CD8-positive, alpha-beta memory T cell (primary cell): ENCODE data around the gene SNX21. TPM values are rescaled to one million over a fixed set of nuclear protein-coding genes. Genes with fewer than 3 reads are reported as not detected.

ENCODE experiments used
- CTCF ChIA-PET: fragments of 350-600 bp; sonication (Branson Sonifier 250); formaldehyde crosslinking; loops from one replicate; lab custom pipeline; 2021; ENCODE audit warnings: antibody characterized with exemption; lab: Charles Lee
- POLR2A ChIA-PET: fragments of 350-600 bp; sonication (Branson Sonifier 250); formaldehyde crosslinking; loops from one replicate; lab custom pipeline; 2021; ENCODE audit warnings: antibody characterized with exemption; lab: Charles Lee
- DNase-seq, 5 donors: peaks; one replicate each; pipeline versions ENCODE4 v3.0.0 to v3.0.0-alpha.2; 2020 to 2022; ENCODE audit warnings: mixed read lengths in 1 of 5
- H3K27ac ChIP-seq: one replicate; pipeline ENCODE4 v1.7.0; 2013; ENCODE audit warnings: low read depth, mild to moderate bottlenecking, low read length, moderate library complexity
- H3K27me3 ChIP-seq: 2 replicates; pipeline ENCODE4 v1.7.0; 2013; ENCODE audit warnings: low read length, mild to moderate bottlenecking; ENCODE audit not compliant: insufficient read depth, poor library complexity, severe bottlenecking
- H3K36me3 ChIP-seq: 2 replicates; pipeline ENCODE4 v1.7.0; 2013; ENCODE audit warnings: mild to moderate bottlenecking, low read length, moderate library complexity; ENCODE audit not compliant: insufficient read depth
- H3K4me1 ChIP-seq: 2 replicates; pipeline ENCODE4 v1.7.0; 2013; ENCODE audit warnings: mild to moderate bottlenecking, low read length, moderate library complexity; ENCODE audit not compliant: insufficient read depth
- H3K4me3 ChIP-seq: 2 replicates; pipeline ENCODE4 v1.7.0; 2013; ENCODE audit warnings: mild to moderate bottlenecking, low read length
- H3K9me3 ChIP-seq: 2 replicates; pipeline ENCODE4 v1.7.0; 2013; ENCODE audit warnings: mild to moderate bottlenecking, low read length
- H3K27ac Mint-ChIP-seq, 8 donors: one replicate each; pipeline ENCODE4 v1.8.0; 2020 to 2021; ENCODE audit warnings: mixed read lengths in 8 of 8, mild to moderate bottlenecking in 6 of 8, inconsistent platforms in 3 of 8, moderate library complexity in 3 of 8
- H3K27me3 Mint-ChIP-seq, 2 donors: one replicate each; pipeline ENCODE4 v1.8.0; 2020 to 2021; ENCODE audit warnings: mixed read lengths in 2 of 2, mild to moderate bottlenecking in 1 of 2, moderate library complexity in 1 of 2
- H3K36me3 Mint-ChIP-seq, 3 donors: one replicate each; pipeline ENCODE4 v1.8.0; 2020 to 2021; ENCODE audit warnings: mixed read lengths in 3 of 3, inconsistent platforms in 1 of 3, mild to moderate bottlenecking in 1 of 3
- H3K4me1 Mint-ChIP-seq, 3 donors: one replicate each; pipeline ENCODE4 v1.8.0; 2020 to 2021; ENCODE audit warnings: mixed read lengths in 3 of 3, inconsistent platforms in 1 of 3, mild to moderate bottlenecking in 1 of 3
- H3K4me3 Mint-ChIP-seq, 7 donors: one replicate each; pipeline ENCODE4 v1.8.0; 2020 to 2021; ENCODE audit warnings: mixed read lengths in 7 of 7, mild to moderate bottlenecking in 6 of 7, moderate library complexity in 4 of 7, inconsistent platforms in 2 of 7
- H3K9me3 Mint-ChIP-seq, 5 donors: one replicate each; pipeline ENCODE4 v1.8.0; 2020 to 2022; ENCODE audit warnings: mixed read lengths in 5 of 5, mild to moderate bottlenecking in 3 of 5, moderate library complexity in 2 of 5, inconsistent platforms in 1 of 5
- polyA plus RNA-seq: library from polyadenylated mRNA; unstranded; fragments of 300-500 nt; fragmentation: Illumina TruSeq; gene quantifications from one replicate; pipeline ENCODE4 v1.2.3, GENCODE V29; 2021
- total RNA-seq, 2 experiments: library from RNA; stranded (reverse); gene quantifications; one replicate each; pipeline ENCODE4 v1.2.3, GENCODE V29; 2021

Gene SNX21
- total and polyA plus RNA-seq, 3 experiments from 2014 or later: 1.2 to 3.4 (median 1.3) TPM

GRCh38 chr20:45888681-45889080 lies 55.1 kb downstream of the SNX21 start:
- H3K36me3 ChIP-seq: peaks cover 4% of the 10 kb centered on the region
- H3K9me3 Mint-ChIP-seq: no peaks in the 10 kb centered on the region

DNA sequence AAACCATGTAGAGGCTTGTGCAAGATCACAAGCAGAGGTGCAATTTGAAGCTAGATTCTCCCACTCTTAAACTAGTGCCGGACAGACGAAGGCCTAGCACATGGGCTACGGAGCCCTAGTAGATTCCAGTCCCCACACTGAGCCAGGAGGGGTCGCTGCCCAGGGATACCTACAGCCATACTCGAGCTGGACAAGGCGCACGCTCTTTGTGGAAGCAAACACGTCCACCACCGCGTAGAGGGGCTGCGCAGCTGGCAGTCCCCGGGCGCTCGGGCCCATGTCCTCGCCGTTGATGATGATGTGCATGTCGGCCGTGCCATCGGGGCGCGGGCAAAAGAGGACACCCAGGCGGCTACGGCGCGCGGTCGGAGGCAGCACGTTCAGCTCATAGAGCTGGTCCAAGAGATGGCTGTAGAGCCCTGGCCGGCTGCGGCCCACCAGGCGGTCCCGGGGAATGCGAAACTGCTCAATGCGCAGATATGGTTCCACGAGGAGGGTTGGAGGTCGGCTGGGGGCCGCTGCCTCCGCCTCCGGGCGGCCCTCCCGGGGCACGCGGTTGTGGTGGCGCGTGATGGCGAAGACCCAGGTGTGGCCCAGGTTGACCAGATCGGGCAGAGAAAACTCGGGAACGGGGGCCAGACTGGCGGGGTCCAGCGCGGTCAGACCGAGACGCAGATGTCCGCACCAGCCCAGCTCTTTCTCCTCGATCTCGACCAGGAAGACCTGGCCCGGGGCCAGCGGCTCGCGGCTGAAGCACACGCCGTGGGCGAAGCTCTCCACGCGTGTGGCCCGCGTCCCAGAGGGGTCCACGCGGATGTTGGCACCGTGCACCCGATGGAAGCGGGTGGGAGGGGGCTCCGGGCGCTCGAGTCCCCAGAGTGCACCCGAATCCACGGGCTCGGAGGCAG lies 56.7 kb downstream of the SNX21 start:
- H3K9me3 Mint-ChIP-seq: no peaks in the 10 kb centered on the region
- peaks cover 0 to 27% (median 4%) of the 10 kb centered on the region in 3 donors for H3K36me3 Mint-ChIP-seq
- Histone ChIP-seq H3K4me3 (peak overlapping the region; percentile 85), H3K27ac (peak overlapping the region; percentile 53), H3K9me3 (no peaks in the 10 kb centered on the region), H3K27me3 (no peaks in the 10 kb centered on the region), H3K36me3 (no peaks in the 10 kb centered on the region), H3K4me1 (peaks cover 23% of the 10 kb centered on the region)
- no peaks in the 10 kb centered on the region for H3K27me3 Mint-ChIP-seq
- H3K4me1 Mint-ChIP-seq: peaks cover 29 to 48% (median 41%) of the 10 kb centered on the region in 3 donors
- POLR2A ChIA-PET: interaction anchor here (0.6 to 2.2 kb wide), 9 partner anchors 9 to 83 kb away, joined by 3 to 22 read pairs (median 3); partner anchors contain the start of genes PCIF1 and ZSWIM1
- peak overlapping the region; percentile 87 to 95 (median 92) for H3K4me3 Mint-ChIP-seq
- CTCF ChIA-PET: interaction anchor here (0.8 to 7.1 kb wide), 13 partner anchors 9 to 91 kb away, joined by 3 to 39 read pairs (median 4); partner anchors contain the start of genes PCIF1 and ZSWIM1
- peak overlapping the region; percentile 63 to 97 (median 83) for H3K27ac Mint-ChIP-seq
- DNase-seq: peak in 4 of 5 donors; percentile 19 to 59 (median 36)

More at GRCh38 chr20:45888681-45889080, 55.1 kb downstream of the SNX21 start:
- Histone ChIP-seq H3K4me1 (peaks cover 29% of the 10 kb centered on the region), H3K9me3 (no peaks in the 10 kb centered on the region), H3K4me3 (no peak overlapping the region), H3K27ac (no peak overlapping the region), H3K27me3 (no peaks in the 10 kb centered on the region)
- ChIA-PET POLR2A (no interaction called here), CTCF (interaction anchor here (2.6 to 7.1 kb wide), 2 partner anchors 46 to 82 kb away, joined by 12 to 39 read pairs; partner anchors contain the start of gene PCIF1)
- peaks cover 31 to 51% (median 47%) of the 10 kb centered on the region in 3 donors for H3K4me1 Mint-ChIP-seq
- peaks cover 0 to 25% (median 2%) of the 10 kb centered on the region in 3 donors for H3K36me3 Mint-ChIP-seq
- peak overlapping the region in 3 of 7 donors; percentile 44 to 84 (median 48) for H3K4me3 Mint-ChIP-seq
- H3K27ac Mint-ChIP-seq: peak overlapping the region in 3 of 8 donors; percentile 45 to 83 (median 70)
- no peak for DNase-seq
- H3K27me3 Mint-ChIP-seq: no peaks in the 10 kb centered on the region

DNA sequence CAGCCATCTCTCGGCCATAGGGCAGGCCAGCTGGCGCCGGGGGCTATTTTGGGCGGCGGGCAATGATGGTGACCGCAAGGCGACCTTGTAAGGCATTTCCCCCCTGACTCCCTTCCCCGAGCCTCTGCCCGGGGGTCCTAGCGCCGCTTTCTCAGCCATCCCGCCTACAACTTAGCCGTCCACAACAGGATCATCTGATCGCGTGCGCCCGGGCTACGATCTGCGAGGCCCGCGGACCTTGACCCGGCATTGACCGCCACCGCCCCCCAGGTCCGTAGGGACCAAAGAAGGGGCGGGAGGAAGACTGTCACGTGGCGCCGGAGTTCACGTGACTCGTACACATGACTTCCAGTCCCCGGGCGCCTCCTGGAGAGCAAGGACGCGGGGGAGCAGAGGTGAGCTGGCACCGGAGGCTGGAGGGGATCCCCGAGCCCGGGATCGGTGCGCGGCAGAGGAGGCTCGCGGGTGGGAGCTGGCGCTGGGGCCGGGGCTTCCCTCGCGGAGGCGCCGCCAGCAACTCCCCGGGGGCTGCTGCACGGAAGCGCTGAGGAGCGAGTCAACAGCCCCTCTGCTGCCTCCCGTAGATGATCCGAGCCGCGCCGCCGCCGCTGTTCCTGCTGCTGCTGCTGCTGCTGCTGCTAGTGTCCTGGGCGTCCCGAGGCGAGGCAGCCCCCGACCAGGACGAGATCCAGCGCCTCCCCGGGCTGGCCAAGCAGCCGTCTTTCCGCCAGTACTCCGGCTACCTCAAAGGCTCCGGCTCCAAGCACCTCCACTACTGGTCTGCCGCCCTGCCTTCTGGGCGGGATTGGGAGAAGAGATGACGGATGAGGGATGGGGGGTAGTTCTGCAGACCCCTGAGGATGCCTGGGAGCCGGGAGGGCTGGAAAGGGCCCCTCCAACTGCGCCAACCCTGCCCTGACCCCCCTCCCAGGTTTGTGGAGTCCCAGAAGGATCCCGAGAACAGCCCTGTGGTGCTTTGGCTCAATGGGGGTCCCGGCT lies 57.7 kb downstream of the SNX21 start, which contains the start of the genes CTSA and NEURL2:
Gene CTSA, plus strand, starts transcription at position 351 of the 999 bp plus-strand sequence. Its CDS starts 234 bp downstream, at position 585.
Gene NEURL2, minus strand, starts transcription at position 224 of the 999 bp plus-strand sequence. Its CDS starts 217 bp downstream, at position 7.
- Histone ChIP-seq H3K27me3 (no peaks in the 10 kb centered on the region), H3K9me3 (no peaks in the 10 kb centered on the region), H3K4me1 (peaks cover 23% of the 10 kb centered on the region), H3K27ac (peak within 1 kb of the TSS; percentile 53), H3K36me3 (no peaks in the 10 kb centered on the region), H3K4me3 (peak within 1 kb of the TSS; percentile 85)
- ChIA-PET POLR2A (interaction anchor here (1.0 to 2.6 kb wide), 7 partner anchors 10 to 80 kb away, joined by 3 to 28 read pairs (median 8); partner anchors contain the start of genes PCIF1, ZNF335 and ZSWIM1), CTCF (interaction anchor here (0.7 to 7.1 kb wide), 12 partner anchors 10 to 92 kb away, joined by 3 to 39 read pairs (median 4); partner anchors contain the start of genes PCIF1 and ZSWIM1)
- Mint-ChIP-seq H3K9me3 (no peaks in the 10 kb centered on the region), H3K4me3 (peak within 1 kb of the TSS; percentile 87 to 95 (median 92)), H3K27ac (peak within 1 kb of the TSS; percentile 83 to 97 (median 91)), H3K4me1 (peaks cover 29 to 47% (median 39%) of the 10 kb centered on the region in 3 donors), H3K27me3 (no peaks in the 10 kb centered on the region), H3K36me3 (peaks cover 0 to 31% (median 4%) of the 10 kb centered on the region in 3 donors)
- DNase-seq: peak; percentile 77 to 90 (median 81)

GRCh38 chr20:45892049-45892825 lies 58.6 kb downstream of the SNX21 start:
- CTCF ChIA-PET: interaction anchor here (0.8 to 7.1 kb wide), 6 partner anchors 20 to 93 kb away, joined by 3 to 39 read pairs (median 4); partner anchors contain the start of gene PCIF1
- peak overlapping the region; percentile 78 to 97 (median 87) for H3K27ac Mint-ChIP-seq
- Histone ChIP-seq H3K4me1 (peaks cover 23% of the 10 kb centered on the region), H3K27ac (peak overlapping the region; percentile 53), H3K4me3 (peak overlapping the region; percentile 85), H3K27me3 (no peaks in the 10 kb centered on the region), H3K36me3 (peaks cover 5% of the 10 kb centered on the region), H3K9me3 (no peaks in the 10 kb centered on the region)
- no peaks in the 10 kb centered on the region for H3K9me3 Mint-ChIP-seq
- no peaks in the 10 kb centered on the region for H3K27me3 Mint-ChIP-seq
- no peak for DNase-seq
- peak overlapping the region; percentile 87 to 95 (median 92) for H3K4me3 Mint-ChIP-seq
- POLR2A ChIA-PET: interaction anchor here (0.5 to 2.6 kb wide), 4 partner anchors 35 to 79 kb away, joined by 3 to 28 read pairs (median 4); partner anchors contain the start of genes ACOT8, PCIF1, ZNF335 and ZSWIM3
- H3K36me3 Mint-ChIP-seq: peaks cover 0 to 38% (median 4%) of the 10 kb centered on the region in 3 donors
- H3K4me1 Mint-ChIP-seq: peaks cover 28 to 47% (median 39%) of the 10 kb centered on the region in 3 donors

Other genes starting within 250 kb of the SNX21 start
- gene WFDC10A, start 204.1 kb upstream of the SNX21 start, total RNA-seq: not detected
- gene WFDC10A, start 204.1 kb upstream of the SNX21 start, polyA plus RNA-seq: not detected
- gene WFDC9, start 202.5 kb upstream of the SNX21 start, total RNA-seq: not detected
- not detected for gene WFDC9, start 202.5 kb upstream of the SNX21 start, polyA plus RNA-seq
- gene WFDC11, start 163.6 kb upstream of the SNX21 start, total RNA-seq: not detected
- not detected for gene WFDC11, start 163.6 kb upstream of the SNX21 start, polyA plus RNA-seq
- gene WFDC13, start 131.8 kb upstream of the SNX21 start, total RNA-seq: not detected
- not detected for gene WFDC13, start 131.8 kb upstream of the SNX21 start, polyA plus RNA-seq
- gene WFDC10B, start 128.8 kb upstream of the SNX21 start, total RNA-seq: not detected
- gene WFDC10B, start 128.8 kb upstream of the SNX21 start, polyA plus RNA-seq: not detected
- not detected for gene SPINT4, start 111.5 kb upstream of the SNX21 start, total RNA-seq
- gene SPINT4, start 111.5 kb upstream of the SNX21 start, polyA plus RNA-seq: not detected
- gene WFDC3, start 41.9 kb upstream of the SNX21 start, total RNA-seq: not detected
- not detected for gene WFDC3, start 41.9 kb upstream of the SNX21 start, polyA plus RNA-seq
- 10 to 100 TPM; 33.4 to 37.1 TPM for gene DNTTIP1, start 41.8 kb upstream of the SNX21 start, total RNA-seq
- 26.8 TPM for gene DNTTIP1, start 41.8 kb upstream of the SNX21 start, polyA plus RNA-seq
- gene UBE2C, start 21.2 kb upstream of the SNX21 start, total RNA-seq: 100 to 1,000 TPM; 124 to 130 TPM
- gene UBE2C, start 21.2 kb upstream of the SNX21 start, polyA plus RNA-seq: not detected
- gene TNNC2, start 6.5 kb upstream of the SNX21 start, total RNA-seq: not detected
- gene TNNC2, start 6.5 kb upstream of the SNX21 start, polyA plus RNA-seq: 0.36 TPM
- gene ACOT8, start 23.6 kb downstream of the SNX21 start, total RNA-seq: 10 to 100 TPM; 27.1 to 27.3 TPM
- 41.0 TPM for gene ACOT8, start 23.6 kb downstream of the SNX21 start, polyA plus RNA-seq
- gene ZSWIM3, start 23.8 kb downstream of the SNX21 start, total RNA-seq: 1 to 10 TPM; 5.9 to 6.5 TPM
- 2.0 TPM for gene ZSWIM3, start 23.8 kb downstream of the SNX21 start, polyA plus RNA-seq
- gene ZSWIM1, start 47.4 kb downstream of the SNX21 start, total RNA-seq: 10 to 100 TPM; 12.3 TPM
- gene ZSWIM1, start 47.4 kb downstream of the SNX21 start, polyA plus RNA-seq: 2.1 TPM
- 1 to 10 TPM in 1 of 2 experiments, under 1 TPM in 1; 0.98 to 1.9 TPM for gene SPATA25, start 53.8 kb downstream of the SNX21 start, total RNA-seq
- not detected for gene SPATA25, start 53.8 kb downstream of the SNX21 start, polyA plus RNA-seq
- 1 to 10 TPM; 2.7 to 2.8 TPM for gene NEURL2, start 57.4 kb downstream of the SNX21 start, total RNA-seq
- gene NEURL2, start 57.4 kb downstream of the SNX21 start, polyA plus RNA-seq: 0.94 TPM
- gene CTSA, start 57.5 kb downstream of the SNX21 start, total RNA-seq: 10 to 100 TPM; 81.1 to 82.1 TPM
- 219 TPM for gene CTSA, start 57.5 kb downstream of the SNX21 start, polyA plus RNA-seq
- gene PLTP, start 78.4 kb downstream of the SNX21 start, total RNA-seq: 1 to 10 TPM; 2.5 to 3.2 TPM
- gene PLTP, start 78.4 kb downstream of the SNX21 start, polyA plus RNA-seq: 0.45 TPM
- 10 to 100 TPM; 33.6 to 34.1 TPM for gene PCIF1, start 100.9 kb downstream of the SNX21 start, total RNA-seq
- 88.0 TPM for gene PCIF1, start 100.9 kb downstream of the SNX21 start, polyA plus RNA-seq
- 10 to 100 TPM; 37.5 to 38.3 TPM for gene ZNF335, start 138.4 kb downstream of the SNX21 start, total RNA-seq
- gene ZNF335, start 138.4 kb downstream of the SNX21 start, polyA plus RNA-seq: 14.6 TPM
- 1 to 10 TPM; 3.9 to 5.0 TPM for gene MMP9, start 175.1 kb downstream of the SNX21 start, total RNA-seq
- not detected for gene MMP9, start 175.1 kb downstream of the SNX21 start, polyA plus RNA-seq
- gene SLC12A5, start 195.4 kb downstream of the SNX21 start, total RNA-seq: not detected
- not detected for gene SLC12A5, start 195.4 kb downstream of the SNX21 start, polyA plus RNA-seq